GM21367 (cell line): ENCODE data around the gene GDNF.
"Not testable (repeated sequence)": the region's sequence is repeated elsewhere in the genome, so short reads cannot be mapped to it uniquely, and the experiment has no call there.

Experiments
- ATAC-seq: cut with Tn5 transposase; IDR thresholded peaks from one replicate; pipeline ENCODE4 v1.9.1; 2021; ENCODE audit not compliant: unreplicated experiment

GDNF gene

DNA sequence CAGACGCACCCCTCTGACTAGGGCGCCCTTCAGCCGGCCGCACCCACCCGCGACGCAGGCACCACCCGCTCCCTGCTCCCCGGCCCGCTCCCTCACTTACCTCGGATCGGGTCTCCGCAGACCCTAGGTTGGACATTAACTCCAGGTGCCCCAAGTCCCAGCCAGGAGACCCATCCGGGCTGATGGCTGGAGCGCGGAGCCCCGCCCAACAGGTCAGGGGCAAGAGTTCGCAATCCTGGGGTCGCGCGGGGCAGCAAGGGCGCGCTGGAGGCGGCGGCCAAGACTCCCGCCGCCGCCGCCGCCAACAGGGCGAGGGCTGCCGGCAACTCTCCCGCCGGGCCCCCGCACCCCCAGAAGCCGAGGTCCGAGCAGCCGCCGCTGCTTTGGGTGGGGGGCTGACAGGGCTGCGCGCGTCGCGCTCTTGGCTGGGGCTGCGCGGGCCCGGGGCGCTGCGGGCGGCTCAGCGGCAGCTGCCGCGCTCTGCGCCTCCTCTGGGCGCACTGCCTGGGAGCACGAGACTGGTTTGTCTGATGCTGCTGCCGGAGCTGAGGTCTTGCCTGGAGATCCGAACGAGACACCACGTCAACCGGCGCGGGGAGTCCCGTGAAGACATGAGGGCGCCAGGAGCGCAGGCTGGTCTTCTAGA is at the start of gene GDNF:
GDNF (minus strand) TSS at position 635 of the 646 bp plus-strand sequence. CDS start 5,245 bp downstream, outside the sequence.
- ATAC-seq, result no peak

DNA sequence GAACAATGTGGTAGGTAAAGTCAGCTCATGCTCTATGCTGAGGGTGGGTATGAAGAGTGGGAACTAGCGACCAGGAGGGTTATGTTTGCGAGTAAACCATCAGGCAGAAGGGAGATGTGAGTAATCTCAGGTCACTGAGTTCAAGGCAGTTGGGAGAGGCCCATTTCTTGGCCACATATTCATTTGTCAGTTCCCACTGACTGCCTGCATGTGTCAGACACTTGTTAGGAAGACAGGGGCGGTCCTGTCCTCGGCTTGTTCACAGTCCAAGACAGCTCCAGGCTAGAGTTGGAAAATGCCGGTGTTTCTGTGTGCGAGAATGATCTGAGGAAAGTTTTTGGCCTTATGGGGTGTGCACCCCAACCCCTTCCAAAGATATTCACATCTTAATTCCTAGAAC is 48.6 kb upstream of the GDNF start:
- no peak for ATAC-seq

DNA sequence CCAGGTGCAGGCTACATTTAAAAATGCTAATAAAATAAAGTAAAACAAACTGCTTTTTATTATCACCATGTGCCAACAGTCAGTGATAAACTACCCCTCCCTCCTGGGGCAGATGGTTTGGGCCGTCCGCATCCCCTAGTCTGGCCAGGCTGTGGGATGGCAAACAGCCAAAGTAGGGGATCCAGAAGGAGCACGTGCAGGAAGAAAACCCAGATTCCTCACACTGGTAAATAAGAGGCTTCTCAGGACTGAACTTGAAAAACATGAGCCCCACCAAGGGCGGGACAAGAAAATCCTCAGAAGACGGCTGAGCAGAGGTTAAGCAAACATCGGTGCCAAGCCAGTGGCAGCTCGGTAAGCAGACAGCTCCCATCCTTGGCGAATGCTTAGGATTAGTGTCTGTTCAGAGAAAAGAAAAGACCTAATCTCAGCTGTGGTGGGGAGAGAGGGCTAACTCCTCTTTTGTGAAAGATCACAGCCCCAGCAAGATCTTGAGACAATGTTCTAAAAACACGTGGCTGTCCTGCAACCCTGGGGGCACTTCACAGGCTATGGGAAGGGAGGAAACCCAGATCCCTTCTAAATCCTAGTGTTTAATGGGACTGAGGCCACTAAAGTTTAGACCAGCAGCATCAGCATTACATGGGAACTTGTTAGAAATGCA is 46.5 kb upstream of the GDNF start:
- ATAC-seq, result no peak

DNA sequence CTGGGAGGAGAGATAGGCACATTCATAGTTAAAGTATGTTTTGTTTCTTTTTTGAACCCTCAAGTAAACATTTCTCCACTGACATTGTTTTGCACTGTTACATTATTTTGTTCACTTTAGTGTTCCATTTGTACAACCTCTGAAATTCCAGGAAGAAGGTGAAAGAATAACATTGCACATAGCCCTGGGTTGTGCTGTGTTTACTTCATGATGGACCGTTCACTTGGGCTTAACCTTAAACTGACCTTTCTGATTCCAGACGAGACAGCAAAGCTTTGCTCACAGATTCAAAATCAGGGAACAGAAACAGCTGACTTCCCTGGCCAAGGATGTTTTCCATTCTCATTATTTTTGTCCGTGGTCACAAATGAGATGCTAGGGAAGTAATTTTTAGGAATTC is 42.8 kb upstream of the GDNF start:
- no peak for ATAC-seq

DNA sequence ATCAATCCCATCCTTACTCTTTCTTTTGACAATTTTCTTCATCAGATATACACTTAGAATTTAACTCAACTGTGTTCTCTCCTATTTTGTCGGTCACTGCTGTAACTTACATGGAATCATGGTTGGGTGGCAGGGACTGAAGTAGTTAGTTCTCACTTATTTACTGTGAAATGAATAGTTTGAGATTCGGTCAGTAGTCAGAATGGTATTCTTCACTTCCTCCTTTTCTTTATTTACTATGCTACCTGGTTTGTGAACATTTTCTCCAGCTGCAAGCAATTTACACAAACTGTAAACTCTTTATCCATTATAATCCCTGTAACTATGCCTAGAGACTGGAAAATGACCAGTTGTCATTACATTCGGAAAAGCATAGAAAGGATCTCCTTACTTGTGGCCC is 41.5 kb upstream of the GDNF start:
- ATAC-seq, result peak; percentile 85

- ATAC-seq, result no peak
These were observed 37.1 kb upstream of the GDNF start for GRCh38 chr5:37876943-37877342.

- no peak for ATAC-seq
These were observed 36.4 kb upstream of the GDNF start for GRCh38 chr5:37876245-37876644.

GRCh38 chr5:37875051-37875787 is 35.4 kb upstream of the GDNF start:
- peak; percentile 46 for ATAC-seq

- ATAC-seq, result no peak
These were observed 34.1 kb upstream of the GDNF start for GRCh38 chr5:37873988-37874387.

DNA sequence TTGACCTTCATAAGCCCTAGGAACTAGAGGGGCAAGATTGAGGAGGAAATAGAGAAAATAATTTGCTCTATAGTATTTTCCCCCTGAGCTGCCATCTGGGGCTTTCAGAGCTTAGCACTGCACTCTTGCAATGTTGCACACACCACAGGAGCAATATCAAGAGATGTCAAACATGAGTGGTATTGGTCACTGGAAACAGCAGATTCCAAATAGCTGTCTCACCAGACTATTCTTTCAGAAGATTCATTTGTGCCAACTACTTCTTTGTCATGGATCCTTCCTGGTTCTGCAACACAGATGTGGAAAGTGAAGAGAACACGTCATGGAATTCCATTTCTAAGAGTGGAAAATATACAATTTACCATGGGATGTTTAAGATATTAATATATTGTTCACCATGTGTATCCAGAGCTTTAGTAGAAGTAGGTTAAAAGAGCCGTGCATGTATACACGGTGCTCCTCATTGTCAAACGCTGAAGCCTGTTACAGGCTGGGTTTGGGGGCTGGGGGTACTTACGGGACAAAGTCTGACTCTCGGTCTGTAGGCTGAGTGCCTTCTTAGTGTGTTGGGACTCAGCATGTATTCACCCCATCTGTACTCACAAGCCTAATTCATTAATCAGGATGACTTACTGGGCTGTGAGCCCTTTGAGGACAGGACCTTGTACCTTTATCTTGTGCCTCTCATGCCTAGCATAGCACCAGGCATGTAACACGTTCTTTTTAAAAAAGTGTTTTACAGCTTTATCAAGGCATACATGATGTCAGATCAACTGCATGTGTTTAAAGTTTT is 31.4 kb upstream of the GDNF start:
- ATAC-seq, result no peak

DNA sequence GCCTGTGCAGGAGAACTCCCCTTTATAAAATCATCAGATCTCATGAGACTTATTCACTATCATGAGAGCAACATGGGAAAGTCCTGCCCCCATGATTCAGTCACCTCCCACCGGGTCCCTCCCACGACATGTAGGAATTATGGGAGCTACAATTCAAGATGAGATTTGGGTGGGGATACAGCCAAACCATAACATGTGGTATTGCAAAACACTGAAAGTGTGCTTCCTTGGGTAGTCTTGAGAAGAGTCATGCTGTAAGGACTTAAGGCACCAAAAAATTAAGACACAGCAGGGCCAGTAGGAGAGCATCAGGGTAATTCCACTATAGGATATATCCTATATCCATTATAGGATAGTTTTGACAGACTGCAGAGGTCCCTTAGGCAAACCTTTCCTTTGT is 29.4 kb upstream of the GDNF start:
- ATAC-seq, result no peak

DNA sequence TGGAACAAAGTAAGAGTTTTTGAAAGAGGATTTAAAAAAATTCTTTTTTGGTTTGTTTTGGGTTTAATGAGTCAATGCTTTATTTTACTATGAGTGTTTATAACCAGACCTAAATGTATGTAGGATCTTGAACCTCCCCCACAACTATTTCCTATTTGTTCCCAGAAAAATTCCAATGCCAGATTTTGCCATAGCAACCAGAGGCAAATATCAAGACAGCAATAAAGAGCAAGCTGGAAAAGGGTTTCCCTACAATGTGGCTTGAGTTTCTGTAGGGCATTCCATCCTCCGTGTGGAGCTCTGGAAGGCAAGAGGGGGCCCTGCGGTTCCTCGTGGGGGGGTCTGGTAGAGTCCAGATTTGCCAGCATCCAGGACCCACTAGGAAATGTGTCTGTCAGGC is 27.8 kb upstream of the GDNF start:
- ATAC-seq, result no peak

DNA sequence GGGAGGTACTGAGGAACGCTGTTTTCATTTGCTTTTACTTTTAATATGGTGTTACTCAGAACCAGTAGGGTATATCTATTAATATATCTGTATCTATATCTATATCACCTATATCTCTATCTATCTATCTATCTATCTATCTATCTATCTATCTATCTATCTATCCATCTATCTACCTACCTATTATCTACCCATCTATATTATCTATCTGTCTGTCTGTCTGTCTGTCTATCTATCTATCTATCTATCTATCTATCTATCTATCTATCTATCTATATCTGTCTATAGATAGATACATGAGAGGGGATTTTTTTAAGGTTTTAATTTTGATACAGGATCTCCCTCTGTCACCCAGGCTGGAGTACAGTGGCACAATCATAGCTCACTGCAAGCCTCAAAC is 23.1 kb upstream of the GDNF start:
- not testable (repeated sequence) for ATAC-seq

DNA sequence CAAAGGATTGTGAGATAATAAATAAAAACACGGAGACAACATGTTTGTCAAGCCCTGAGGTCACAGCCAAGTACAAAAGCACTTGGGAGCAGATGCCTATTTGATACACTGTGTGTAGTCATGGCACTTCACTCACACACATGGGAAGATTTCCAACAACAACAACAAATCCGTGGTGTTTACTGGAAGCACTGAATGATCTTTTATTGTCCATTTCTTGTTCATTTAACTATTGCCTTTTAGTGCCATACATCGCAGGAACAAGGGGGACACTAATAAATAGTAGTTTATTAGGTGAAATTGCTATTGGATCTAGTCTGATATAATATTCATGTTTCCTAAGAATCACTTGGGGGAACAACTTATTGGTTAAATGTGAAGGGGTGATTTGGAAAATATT is 20.4 kb upstream of the GDNF start:
- no peak for ATAC-seq

- ATAC-seq, result peak; percentile 95
These were observed 20.0 kb upstream of the GDNF start for GRCh38 chr5:37859805-37860204.

DNA sequence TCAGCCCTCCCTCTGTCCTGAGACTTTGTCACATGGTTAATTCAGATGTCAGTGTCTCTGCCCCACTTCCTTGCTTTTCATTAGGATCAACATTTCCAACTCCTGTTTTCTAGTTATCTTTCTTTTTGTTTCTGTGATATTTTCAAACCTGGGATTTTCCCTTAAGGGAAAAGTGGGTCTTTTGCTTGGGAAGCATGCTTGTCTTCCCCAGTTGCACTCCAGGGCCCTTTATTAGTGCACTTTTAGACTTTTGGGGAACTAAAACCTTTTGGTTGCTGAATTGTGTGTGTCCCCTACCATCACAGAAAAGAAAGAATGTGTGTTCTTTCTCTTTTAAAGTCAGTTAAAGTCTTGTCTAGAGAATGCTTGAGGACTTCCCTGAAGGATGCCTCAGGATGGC is 18.4 kb upstream of the GDNF start:
- no peak for ATAC-seq

GRCh38 chr5:37857696-37858095 is 17.9 kb upstream of the GDNF start:
- ATAC-seq, result no peak

GRCh38 chr5:37855438-37855837 is 15.6 kb upstream of the GDNF start:
- no peak for ATAC-seq

- ATAC-seq, result no peak
These were observed 11.5 kb upstream of the GDNF start for GRCh38 chr5:37851305-37851704.

DNA sequence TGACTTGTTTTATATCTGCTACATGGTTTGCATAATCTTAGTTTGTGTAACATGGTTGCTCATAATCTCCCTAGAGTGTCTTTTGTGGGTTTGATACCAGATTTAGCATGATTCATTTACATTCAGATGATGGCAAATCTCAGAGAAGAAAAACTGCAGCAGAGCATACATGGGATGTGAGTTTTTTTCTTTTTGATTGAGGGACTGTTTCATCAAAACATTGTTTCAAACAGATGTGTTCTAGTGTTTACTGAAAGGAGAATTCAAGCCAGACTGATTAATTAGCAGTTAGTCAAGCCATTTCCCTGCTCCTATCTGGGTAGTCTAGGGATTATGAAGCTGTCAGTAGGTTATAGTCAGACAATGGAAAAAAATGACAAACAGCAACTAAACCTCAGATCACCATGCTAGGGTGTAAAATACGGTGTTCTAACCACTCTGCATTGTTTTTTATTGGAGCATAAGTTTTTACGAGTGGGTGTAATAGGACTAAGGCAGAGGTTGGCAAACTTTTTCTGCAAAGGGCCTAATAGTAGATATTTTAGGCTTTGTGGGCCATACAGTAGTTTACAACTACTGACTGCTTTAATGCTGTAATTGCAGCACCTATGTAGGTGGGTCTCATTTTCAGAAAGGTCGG is 10.5 kb upstream of the GDNF start:
- ATAC-seq, result no peak

GRCh38 chr5:37849641-37850040 is 9.8 kb upstream of the GDNF start:
- no peak for ATAC-seq
